NCI-H1105 (cell line): ENCODE results near the gene CHAC1.
A peak's percentile ranks its signal among the peaks of the same experiment; 100 is the strongest.

ENCODE experiments used
- DNase-seq: peaks from one replicate; lab custom pipeline; 2025; lab: John Stamatoyannopoulos, UW

The CHAC1 gene, protein sequence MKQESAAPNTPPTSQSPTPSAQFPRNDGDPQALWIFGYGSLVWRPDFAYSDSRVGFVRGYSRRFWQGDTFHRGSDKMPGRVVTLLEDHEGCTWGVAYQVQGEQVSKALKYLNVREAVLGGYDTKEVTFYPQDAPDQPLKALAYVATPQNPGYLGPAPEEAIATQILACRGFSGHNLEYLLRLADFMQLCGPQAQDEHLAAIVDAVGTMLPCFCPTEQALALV

GRCh38 chr15:40952901-40953712, at the start of gene CHAC1:
TSS of gene CHAC1 (plus strand) at chr15:40953471. CDS start at chr15:40953584, 113 bp downstream.
- DNase-seq: peak; percentile 89

DNA sequence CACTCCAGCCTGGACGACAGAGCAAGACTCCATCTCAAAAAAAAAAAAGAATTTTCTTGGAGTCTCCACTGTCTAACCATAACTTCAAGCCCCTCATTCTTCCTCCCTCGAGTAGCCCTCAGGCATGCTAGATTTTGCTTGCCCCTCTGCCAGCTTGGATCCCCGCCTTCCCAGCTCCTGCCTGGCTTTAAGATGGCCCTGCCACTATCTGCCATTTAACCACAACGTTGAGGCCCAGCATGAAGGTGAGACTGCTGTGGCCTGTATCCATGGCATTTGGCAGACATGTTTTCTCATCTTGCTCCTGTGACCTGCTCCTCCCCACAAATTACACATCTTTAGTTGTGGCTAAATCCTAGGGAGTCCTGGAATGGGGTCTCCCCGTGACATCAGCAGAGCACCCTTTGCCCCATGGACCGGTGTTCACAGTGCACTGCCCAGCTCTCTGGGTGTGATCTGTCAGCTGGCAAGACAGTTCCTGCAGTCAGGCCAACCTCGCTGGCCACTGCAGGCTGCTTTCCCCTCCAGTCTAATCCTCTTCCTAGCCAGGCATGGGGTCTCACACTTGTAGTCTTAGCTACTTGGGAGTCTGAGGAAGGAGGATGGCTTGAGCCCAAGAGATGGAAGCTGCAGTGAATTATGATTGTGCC, 48.6 kb upstream of the CHAC1 start:
- no peak for DNase-seq

GRCh38 chr15:40906091-40906990, 46.9 kb upstream of the CHAC1 start:
- peak; percentile 58 for DNase-seq

DNA sequence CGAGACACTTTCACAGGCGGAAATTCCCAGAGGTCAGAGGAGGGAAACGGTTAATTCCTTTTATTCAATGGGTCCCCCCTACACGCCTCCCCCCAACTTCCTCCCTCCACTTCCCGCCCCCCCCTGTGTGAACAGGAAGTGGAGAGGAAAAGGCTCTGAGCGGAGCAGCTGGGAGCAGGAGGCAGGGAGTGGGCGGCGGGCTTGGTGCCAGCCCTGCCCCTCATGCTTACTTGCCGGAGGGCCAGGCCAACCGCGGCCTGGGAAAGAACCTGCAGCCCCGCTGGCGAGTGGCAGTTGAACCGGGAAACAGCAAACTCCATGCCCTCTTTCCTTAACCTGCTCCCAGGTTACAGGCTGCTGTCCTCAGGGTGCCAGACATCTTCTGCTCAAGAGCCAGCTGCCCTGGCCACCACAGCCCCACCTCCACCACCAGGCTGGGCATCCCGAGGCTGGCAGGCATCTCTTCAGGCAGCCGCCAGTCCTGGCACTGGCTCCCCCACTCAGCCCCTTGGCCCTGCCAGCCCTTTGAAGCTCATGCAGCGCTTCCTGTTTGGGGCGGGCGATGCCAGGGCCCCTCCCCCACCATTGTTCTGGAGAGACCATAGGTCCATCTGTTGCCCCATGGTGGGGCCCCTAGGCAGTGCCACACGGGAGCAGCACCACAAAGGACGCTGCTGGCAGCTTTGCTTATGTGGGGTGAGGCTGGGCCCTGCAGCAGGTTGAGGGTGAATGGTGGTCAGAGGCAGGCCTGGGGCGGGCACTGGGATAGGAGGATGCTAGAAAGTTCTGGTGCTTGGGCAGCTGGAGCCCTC, 46.1 kb upstream of the CHAC1 start:
- peak; percentile 29 for DNase-seq

DNA sequence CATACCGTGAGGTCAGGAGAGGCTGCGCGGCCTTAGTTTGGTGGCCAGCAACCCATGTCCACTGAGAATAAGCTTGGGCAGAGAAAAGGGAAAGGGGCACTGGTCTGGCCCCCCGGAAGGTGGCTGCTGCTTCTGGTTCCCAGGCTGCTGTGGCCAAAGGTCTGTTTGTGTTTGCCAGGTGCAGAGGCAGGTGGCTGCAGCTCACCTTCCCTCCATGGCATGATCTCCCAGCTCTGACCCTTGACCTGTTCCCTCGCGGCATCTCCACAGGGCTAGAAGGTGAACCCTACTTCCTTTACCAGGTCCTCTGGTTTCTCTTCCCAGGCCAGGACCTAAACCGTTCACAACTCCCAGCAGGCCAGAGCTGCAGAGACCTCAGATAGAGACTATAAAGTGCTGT, 45.2 kb upstream of the CHAC1 start:
- no peak for DNase-seq

DNA sequence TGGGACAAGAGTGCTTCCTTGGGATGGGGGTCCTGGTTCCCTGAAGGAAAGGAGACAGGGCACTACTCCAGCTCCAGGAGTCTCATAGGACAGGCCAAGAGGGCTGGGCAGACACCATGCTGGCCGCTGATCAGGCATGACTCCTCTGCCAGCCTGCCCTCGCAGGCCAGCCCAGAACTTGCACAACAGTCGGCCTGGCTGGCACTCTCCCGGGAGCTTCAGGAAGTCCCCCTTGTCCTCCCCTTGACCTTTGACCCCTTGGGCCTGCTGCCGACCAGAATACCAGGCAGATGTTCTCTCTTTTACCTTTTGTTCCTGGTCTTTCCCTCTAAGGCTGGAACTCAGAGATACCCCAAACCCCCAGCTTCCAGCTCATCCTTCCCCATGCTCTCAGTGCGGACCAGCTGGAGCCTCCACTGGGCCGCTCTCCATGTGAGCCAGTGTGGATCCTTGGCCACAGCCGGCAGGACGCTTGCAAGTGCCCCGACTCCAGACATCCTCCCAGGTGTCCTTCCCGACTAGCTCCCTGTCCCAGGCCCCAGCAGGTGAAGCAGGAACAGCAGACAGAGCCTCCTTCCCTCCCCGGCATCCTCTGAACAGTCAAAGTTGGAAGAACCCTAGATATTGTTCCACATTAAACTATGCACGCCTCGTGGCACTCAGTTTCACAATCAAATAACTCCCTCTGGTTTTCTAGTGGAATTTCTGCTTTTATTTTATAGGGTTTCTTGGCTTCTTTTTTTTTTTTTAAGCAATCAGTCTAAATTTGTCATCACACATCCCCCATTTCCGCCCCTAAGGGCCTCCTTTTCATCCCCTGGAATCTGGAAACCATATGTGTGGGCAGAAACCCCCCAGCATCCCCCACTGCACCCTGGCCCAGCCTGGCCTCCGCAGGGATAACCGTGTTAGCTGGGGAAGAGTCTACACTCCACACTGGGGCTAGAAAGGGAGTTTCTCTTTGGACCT, 43.3 kb upstream of the CHAC1 start:
- no peak for DNase-seq

DNA sequence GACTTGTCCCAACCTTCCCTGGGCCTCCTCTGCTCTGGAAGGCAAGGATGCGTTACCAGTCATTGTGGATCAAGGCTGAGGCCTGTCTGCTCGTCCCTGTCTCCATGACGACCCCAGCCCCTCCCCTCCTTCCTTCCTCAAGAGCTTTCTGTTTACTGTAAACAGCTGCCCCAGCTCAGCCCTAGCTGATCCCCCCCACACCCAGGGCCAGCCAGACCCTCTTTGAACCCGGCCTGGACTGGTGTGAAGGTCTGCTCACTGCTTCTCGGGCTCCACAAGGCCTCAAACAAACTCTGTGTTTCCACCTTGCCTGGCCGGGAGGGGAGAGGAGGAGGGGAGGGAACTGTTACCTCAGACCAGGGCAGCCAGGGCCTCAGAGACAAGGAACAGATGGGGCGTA, 42.1 kb upstream of the CHAC1 start:
- DNase-seq: no peak

DNA sequence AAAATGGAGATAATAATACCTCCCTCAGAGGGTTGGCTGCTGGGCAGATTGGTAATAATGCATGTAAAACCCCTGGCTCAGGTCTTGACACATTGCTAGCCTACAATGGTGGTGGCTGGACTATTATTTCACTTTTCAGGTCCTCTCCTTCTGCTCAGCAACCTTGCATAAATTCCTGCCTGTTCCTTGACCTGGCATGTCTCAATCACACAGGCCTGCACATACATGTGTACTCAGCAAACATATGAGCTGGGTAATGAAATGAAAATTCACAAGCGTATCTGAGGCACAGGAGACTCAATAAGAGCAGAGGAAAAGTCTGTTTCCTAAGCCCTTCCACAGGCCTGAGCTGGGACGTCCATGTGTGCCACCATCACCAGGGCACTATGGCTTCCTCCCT, 41.6 kb upstream of the CHAC1 start:
- DNase-seq: no peak

DNA sequence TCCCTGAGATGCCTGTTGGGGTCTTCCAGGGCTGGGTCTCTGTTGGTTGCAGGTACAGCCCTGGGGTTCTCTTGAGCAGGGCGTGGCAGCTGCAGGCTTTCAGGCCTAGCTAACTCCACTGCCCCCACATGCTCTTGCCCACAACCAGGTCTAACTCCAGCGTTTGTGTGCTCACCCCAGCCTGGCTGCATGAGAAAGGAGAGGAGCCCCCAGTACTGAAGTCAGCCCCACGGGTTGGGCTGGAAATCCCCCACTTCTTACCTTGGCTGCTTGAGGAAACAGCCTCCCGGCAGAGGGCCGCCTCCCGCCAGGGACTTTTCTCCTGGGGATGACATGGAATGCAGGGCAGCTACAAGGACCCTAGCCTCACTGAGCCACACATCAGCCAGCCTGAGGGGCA, 40.8 kb upstream of the CHAC1 start:
- no peak for DNase-seq

GRCh38 chr15:40914013-40914412, 39.3 kb upstream of the CHAC1 start:
- no peak for DNase-seq

DNA sequence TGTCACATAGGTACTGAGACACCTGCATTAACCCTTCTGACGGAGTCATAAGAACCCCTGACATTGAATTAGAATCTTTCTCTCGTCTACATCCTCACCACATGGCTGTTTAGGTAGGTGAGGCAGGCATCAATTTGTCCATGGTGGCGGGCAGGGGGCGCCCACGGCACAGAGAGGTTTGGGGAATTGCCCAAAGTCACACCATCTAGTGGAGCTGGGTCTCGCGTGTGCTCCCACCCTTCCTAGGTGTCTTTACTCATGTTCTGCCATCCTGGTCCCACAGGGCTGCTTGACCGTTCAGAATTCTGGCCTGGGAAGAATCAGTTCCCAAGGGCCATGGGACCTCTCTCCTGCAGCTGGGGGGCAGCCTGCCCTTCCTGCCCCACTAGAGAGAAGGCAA, 38.8 kb upstream of the CHAC1 start:
- DNase-seq: no peak

- DNase-seq: no peak
Measured at GRCh38 chr15:40915116-40915661, 38.1 kb upstream of the CHAC1 start.

- no peak for DNase-seq
Measured at GRCh38 chr15:40915679-40916078, 37.6 kb upstream of the CHAC1 start.

- DNase-seq: no peak
Measured at GRCh38 chr15:40917585-40917984, 35.7 kb upstream of the CHAC1 start.

GRCh38 chr15:40918146-40918798, 35.0 kb upstream of the CHAC1 start:
- DNase-seq: no peak

DNA sequence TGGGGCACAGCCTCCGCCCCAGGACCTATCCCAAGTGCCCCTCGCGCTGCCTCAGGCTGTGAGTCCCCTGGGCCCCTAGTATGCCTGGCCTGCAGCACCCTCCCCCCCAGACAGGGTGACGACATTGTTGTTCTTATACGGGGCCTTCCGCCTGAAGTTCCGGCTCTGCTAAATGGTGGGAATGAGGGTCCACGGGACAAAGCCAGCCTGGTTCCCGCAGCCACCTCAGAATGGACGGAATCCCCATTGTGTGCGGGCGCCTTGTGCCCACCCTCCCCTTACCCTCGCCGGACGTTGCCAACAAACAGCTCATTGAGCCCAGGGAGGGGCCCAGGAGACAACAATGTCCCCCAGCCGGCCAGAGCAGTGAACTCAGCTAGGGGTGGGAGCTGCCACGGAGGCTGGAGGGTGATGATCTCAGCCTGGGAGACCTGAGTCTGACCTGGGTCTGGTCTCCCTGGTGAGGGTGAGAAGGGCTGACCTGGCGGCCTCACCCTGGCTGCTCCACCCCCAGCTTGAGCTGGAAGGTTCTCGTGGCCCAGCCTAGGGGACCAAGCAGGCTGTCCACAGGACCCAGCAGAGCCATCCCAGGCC, 34.4 kb upstream of the CHAC1 start:
- DNase-seq: no peak

- DNase-seq: no peak
Measured at GRCh38 chr15:40921949-40922607, 31.2 kb upstream of the CHAC1 start.

GRCh38 chr15:40922608-40923005, 30.7 kb upstream of the CHAC1 start:
- DNase-seq: no peak
